ENCODE results near the gene STX10.

DNA sequence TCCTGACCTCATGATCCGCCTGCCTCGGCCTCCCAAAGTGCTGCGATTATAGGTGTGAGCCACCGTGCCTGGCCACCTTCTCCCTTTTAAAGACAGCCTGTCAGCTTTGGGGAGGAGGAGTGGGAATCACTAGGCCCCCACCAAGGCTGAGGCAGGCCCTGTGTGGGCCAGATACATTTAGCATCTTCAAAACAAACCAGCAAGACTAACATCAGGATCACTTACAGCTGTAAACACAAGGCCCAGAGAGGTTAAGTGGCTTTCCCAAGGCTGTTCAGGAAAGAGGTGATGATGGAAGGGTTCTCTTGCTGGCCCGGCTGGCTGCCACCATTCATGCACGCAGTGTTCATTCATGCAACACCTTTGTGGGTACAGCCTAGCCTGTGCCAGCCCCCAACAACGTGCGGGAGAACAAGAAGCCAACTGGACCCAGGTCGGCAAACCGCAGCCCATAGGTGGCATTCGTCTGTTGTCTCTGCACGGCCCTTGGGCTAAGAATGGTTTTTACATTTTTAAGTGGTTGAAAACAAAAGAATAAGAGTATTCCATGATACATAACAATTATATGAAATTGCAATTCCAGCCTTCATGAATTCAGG, 23.1 kb upstream of the STX10 start:
- TF ChIP-seq, protein P1, sequence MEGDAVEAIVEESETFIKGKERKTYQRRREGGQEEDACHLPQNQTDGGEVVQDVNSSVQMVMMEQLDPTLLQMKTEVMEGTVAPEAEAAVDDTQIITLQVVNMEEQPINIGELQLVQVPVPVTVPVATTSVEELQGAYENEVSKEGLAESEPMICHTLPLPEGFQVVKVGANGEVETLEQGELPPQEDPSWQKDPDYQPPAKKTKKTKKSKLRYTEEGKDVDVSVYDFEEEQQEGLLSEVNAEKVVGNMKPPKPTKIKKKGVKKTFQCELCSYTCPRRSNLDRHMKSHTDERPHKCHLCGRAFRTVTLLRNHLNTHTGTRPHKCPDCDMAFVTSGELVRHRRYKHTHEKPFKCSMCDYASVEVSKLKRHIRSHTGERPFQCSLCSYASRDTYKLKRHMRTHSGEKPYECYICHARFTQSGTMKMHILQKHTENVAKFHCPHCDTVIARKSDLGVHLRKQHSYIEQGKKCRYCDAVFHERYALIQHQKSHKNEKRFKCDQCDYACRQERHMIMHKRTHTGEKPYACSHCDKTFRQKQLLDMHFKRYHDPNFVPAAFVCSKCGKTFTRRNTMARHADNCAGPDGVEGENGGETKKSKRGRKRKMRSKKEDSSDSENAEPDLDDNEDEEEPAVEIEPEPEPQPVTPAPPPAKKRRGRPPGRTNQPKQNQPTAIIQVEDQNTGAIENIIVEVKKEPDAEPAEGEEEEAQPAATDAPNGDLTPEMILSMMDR (IDR thresholded peaks at IDR 0.05) = no peak
- TF ChIP-seq EP300 (IDR thresholded peaks at IDR 0.05) = no peak

Measured in sigmoid colon (tissue), 4 donors.